HepG2 (cell line): Measurements from ENCODE around the gene CRAT. TPM values are rescaled to one million over a fixed set of nuclear protein-coding genes. Genes with fewer than 3 reads are reported as not detected.

Experiments
- CHCHD3 ChIP-seq: sonication (generic); formaldehyde crosslinking; IDR thresholded peaks from 2 replicates; pipeline ENCODE4 v1.8.0; 2022; ENCODE audit warnings: mild to moderate bottlenecking, missing genetic modification reagents, moderate library complexity
- KDM6A ChIP-seq: IDR thresholded peaks from 2 replicates; pipeline ENCODE4 v1.6.1; 2016; ENCODE audit warnings: low read depth
- NFYB ChIP-seq: sonication (generic); formaldehyde crosslinking; IDR thresholded peaks from 2 replicates; pipeline ENCODE4 v1.4.0; 2020; ENCODE audit warnings: missing genetic modification reagents
- NR2C2 ChIP-seq: sonication (generic); formaldehyde crosslinking; IDR thresholded peaks from 2 replicates; pipeline ENCODE4 v1.4.0; 2020; ENCODE audit warnings: missing genetic modification reagents, mild to moderate bottlenecking, moderate library complexity, borderline replicate concordance
- PHF21A ChIP-seq: sonication (generic); formaldehyde crosslinking; IDR thresholded peaks from 2 replicates; pipeline ENCODE4 v1.5.0; 2020; ENCODE audit warnings: mild to moderate bottlenecking, missing genetic modification reagents
- PRMT3 ChIP-seq: sonication (generic); formaldehyde crosslinking; IDR thresholded peaks from 2 replicates; pipeline ENCODE4 v1.8.1; 2022; ENCODE audit warnings: low read depth, mild to moderate bottlenecking, moderate library complexity, missing genetic modification reagents, borderline replicate concordance
- RFXANK ChIP-seq: IDR thresholded peaks from 2 replicates; pipeline ENCODE4 v1.6.1; 2016
- SAFB2 ChIP-seq: sonication (generic); formaldehyde crosslinking; IDR thresholded peaks from 2 replicates; pipeline ENCODE4 v1.5.1; 2020; ENCODE audit warnings: missing genetic modification reagents, low read depth, mild to moderate bottlenecking, borderline replicate concordance
- SIX4 ChIP-seq: sonication (generic); formaldehyde crosslinking; IDR thresholded peaks from 2 replicates; pipeline ENCODE4 v1.4.0; 2020; ENCODE audit warnings: missing genetic modification reagents
- STAG1 ChIP-seq: sonication (generic); formaldehyde crosslinking; IDR thresholded peaks from 2 replicates; pipeline ENCODE4 v1.4.0; 2020; ENCODE audit warnings: missing genetic modification reagents
- TP53 ChIP-seq: sonication (generic); formaldehyde crosslinking; conservative IDR thresholded peaks from 2 replicates; pipeline ENCODE4 v1.4.0; 2020; ENCODE audit warnings: missing genetic modification reagents
- ZFP90 ChIP-seq: sonication (generic); formaldehyde crosslinking; IDR thresholded peaks from 2 replicates; pipeline ENCODE4 v1.8.0; 2022; ENCODE audit warnings: missing genetic modification reagents, mild to moderate bottlenecking, inconsistent platforms, borderline replicate concordance
- ZFY ChIP-seq: sonication (generic); formaldehyde crosslinking; IDR thresholded peaks from 2 replicates; pipeline ENCODE4 v1.4.0; 2020; ENCODE audit warnings: missing genetic modification reagents
- ZNF343 ChIP-seq: sonication (generic); formaldehyde crosslinking; IDR thresholded peaks from 2 replicates; pipeline ENCODE4 v1.4.0; 2020; ENCODE audit warnings: mild to moderate bottlenecking, missing genetic modification reagents
- ZNF556 ChIP-seq: sonication (generic); formaldehyde crosslinking; IDR thresholded peaks from 2 replicates; pipeline ENCODE4 v1.4.0; 2020; ENCODE audit warnings: mild to moderate bottlenecking, missing genetic modification reagents, borderline replicate concordance
- ZNF75D ChIP-seq: sonication (generic); formaldehyde crosslinking; IDR thresholded peaks from 2 replicates; pipeline ENCODE4 v1.8.1; 2023; ENCODE audit warnings: missing genetic modification reagents, mild to moderate bottlenecking, borderline replicate concordance
- ZZZ3 ChIP-seq: sonication (generic); formaldehyde crosslinking; IDR thresholded peaks from 2 replicates; pipeline ENCODE4 v1.4.0; 2020; ENCODE audit warnings: missing genetic modification reagents, mild to moderate bottlenecking, borderline replicate concordance
- polyA plus RNA-seq, 8 experiments: library from polyadenylated mRNA; depleted of rRNA in 3 of 8; stranded (reverse) in 7 of 8; unstranded in 1 of 8; fragments of >200 nt; fragmentation: Illumina TruSeq in 4 of 8; extraction: Trizol in 4 of 8; gene quantifications; 2 replicates each; pipeline versions ENCODE4 v1.2.1 to v1.2.3, GENCODE V29; 2011 to 2016; ENCODE audit warnings: low read depth in 4 of 8, missing spikeins in 1 of 8, mixed read lengths in 1 of 8; ENCODE audit not compliant: insufficient read depth in 1 of 8
- total RNA-seq, 5 experiments: library from RNA; depleted of rRNA; stranded (reverse); fragments of >200 nt; fragmentation: Illumina TruSeq; extraction: Trizol; gene quantifications; 2 replicates each; pipeline ENCODE4 v1.2.3, GENCODE V29; 2016; ENCODE audit warnings: low read depth in 1 of 5
- TF ChIP-seq, protein P1 (sequence below): sonication (generic); formaldehyde crosslinking; IDR thresholded peaks from 2 replicates; pipeline ENCODE4 v1.5.1; 2020; ENCODE audit warnings: mild to moderate bottlenecking, missing genetic modification reagents
- TF ChIP-seq, protein P2 (sequence below): sonication (generic); formaldehyde crosslinking; IDR thresholded peaks from 2 replicates; pipeline ENCODE4 v1.5.1; 2020; ENCODE audit warnings: mild to moderate bottlenecking, missing genetic modification reagents, moderate library complexity

CRAT gene
- total and polyA plus RNA-seq, 2 of the 13 experiments (the other 11 are each of a cell fraction or from before 2014, with no cell fraction given) = 26.1 to 26.6 TPM

DNA sequence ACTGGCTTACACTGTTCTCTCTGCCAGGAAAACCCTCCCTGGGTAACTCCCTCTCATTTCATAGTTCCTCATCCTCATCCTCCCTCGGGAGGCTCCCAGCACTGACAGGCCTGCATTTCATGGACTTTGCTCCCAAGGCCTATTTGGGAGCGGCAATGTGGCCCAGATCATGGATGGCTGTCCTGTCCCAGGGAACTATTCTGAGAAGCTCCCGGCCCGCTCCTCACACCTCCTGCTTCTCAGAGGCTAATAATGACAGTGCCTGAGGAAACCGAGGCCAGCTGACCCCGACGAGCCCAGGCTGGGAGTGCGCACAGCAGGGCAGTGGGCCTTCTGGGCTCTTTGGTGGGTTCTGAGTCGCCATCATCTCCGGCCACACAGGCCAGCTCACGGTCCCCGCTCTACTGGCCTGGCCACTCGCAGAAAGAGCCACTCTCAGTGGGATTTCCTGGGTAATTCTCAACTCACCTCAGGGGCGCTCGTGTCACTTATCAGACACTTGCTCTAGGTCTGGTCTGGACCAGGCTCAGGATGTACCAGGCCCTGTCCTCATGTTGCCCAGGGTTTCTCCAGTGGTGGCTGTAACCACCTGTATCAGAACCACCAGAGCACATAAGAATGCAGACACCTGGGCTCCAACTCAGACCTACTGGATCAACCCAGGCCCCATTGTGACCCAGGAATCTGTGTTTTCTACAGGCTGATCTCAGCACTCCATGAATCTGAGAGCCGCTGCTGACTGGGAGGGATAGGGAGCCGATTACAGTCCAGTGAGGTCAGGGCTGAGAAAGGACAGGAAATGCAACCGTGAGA, 31.7 kb downstream of the CRAT start (continued):
- TF ChIP-seq, protein P1, sequence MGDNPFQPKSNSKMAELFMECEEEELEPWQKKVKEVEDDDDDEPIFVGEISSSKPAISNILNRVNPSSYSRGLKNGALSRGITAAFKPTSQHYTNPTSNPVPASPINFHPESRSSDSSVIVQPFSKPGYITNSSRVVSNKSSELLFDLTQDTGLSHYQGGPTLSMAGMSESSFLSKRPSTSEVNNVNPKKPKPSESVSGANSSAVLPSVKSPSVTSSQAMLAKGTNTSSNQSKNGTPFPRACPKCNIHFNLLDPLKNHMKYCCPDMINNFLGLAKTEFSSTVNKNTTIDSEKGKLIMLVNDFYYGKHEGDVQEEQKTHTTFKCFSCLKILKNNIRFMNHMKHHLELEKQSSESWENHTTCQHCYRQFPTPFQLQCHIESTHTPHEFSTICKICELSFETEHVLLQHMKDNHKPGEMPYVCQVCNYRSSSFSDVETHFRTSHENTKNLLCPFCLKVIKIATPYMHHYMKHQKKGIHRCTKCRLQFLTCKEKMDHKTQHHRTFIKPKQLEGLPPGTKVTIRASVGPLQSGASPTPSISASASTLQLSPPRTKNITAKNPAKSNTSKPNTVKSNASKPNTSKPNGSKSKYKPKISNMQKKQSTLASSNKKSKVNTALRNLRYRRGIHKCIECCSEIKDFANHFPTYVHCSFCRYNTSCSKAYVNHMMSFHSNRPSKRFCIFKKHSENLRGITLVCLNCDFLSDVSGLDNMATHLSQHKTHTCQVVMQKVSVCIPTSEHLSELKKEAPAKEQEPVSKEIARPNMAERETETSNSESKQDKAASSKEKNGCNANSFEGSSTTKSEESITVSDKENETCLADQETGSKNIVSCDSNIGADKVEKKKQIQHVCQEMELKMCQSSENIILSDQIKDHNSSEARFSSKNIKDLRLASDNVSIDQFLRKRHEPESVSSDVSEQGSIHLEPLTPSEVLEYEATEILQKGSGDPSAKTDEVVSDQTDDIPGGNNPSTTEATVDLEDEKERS = no peak
- TF ChIP-seq ZFP90 (CRISPR knock-in tag) = no peak
- TF ChIP-seq, protein P2, sequence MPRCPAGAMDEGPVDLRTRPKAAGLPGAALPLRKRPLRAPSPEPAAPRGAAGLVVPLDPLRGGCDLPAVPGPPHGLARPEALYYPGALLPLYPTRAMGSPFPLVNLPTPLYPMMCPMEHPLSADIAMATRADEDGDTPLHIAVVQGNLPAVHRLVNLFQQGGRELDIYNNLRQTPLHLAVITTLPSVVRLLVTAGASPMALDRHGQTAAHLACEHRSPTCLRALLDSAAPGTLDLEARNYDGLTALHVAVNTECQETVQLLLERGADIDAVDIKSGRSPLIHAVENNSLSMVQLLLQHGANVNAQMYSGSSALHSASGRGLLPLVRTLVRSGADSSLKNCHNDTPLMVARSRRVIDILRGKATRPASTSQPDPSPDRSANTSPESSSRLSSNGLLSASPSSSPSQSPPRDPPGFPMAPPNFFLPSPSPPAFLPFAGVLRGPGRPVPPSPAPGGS (CRISPR knock-in tag) = no peak
- peak; percentile 86 for TF ChIP-seq ZFY (CRISPR knock-in tag)
- no peak for TF ChIP-seq NFYB
- TF ChIP-seq PHF21A (CRISPR knock-in tag) = peak; percentile 39; the same call in 1 of the 2 replicates
- TF ChIP-seq ZNF556 = no peak
- TF ChIP-seq ZNF343 (CRISPR knock-in tag) = no peak
- no peak for TF ChIP-seq CHCHD3
- TF ChIP-seq KDM6A (CRISPR knock-in tag) = no peak
- TF ChIP-seq SIX4 (CRISPR knock-in tag) = no peak
- TF ChIP-seq TP53 (CRISPR knock-in tag) = no peak
- TF ChIP-seq NR2C2 (CRISPR knock-in tag) = no peak
- no peak for TF ChIP-seq ZZZ3 (CRISPR knock-in tag)
- TF ChIP-seq ZNF75D = 0 out of 2 replicates have a peak, but pooled peaks have one; percentile 80
- no peak for TF ChIP-seq RFXANK
- no peak for TF ChIP-seq STAG1
- no peak for TF ChIP-seq SAFB2 (CRISPR knock-in tag)
- TF ChIP-seq PRMT3 = no peak
